ENCODE data around the gene ANLN.

- TF ChIP-seq, protein P1, sequence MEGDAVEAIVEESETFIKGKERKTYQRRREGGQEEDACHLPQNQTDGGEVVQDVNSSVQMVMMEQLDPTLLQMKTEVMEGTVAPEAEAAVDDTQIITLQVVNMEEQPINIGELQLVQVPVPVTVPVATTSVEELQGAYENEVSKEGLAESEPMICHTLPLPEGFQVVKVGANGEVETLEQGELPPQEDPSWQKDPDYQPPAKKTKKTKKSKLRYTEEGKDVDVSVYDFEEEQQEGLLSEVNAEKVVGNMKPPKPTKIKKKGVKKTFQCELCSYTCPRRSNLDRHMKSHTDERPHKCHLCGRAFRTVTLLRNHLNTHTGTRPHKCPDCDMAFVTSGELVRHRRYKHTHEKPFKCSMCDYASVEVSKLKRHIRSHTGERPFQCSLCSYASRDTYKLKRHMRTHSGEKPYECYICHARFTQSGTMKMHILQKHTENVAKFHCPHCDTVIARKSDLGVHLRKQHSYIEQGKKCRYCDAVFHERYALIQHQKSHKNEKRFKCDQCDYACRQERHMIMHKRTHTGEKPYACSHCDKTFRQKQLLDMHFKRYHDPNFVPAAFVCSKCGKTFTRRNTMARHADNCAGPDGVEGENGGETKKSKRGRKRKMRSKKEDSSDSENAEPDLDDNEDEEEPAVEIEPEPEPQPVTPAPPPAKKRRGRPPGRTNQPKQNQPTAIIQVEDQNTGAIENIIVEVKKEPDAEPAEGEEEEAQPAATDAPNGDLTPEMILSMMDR (conservative IDR thresholded peaks at IDR 0.05 in 1 of 2, IDR thresholded peaks at IDR 0.05 in 1 of 2; ENCODE audit: extremely low read depth in 1 of 2, insufficient read depth in 1 of 2, low read depth in 1 of 2, low read length in 2 of 2), result no peak
- no peak for TF ChIP-seq EZH2 (IDR thresholded peaks at IDR 0.05; ENCODE audit: borderline replicate concordance, low read length)
Measured at GRCh38 chr7:36344622-36345021, 45.0 kb upstream of the ANLN start.
